GM12878 (cell line): Measurements from ENCODE around the gene LIPG. TPM values are rescaled to one million over a fixed set of nuclear protein-coding genes. Genes with fewer than 3 reads are reported as not detected.

ENCODE experiments used
- ATAC-seq: fragments of 200-7000 bp; cut with Tn5 transposase; 3 replicates; pipeline ENCODE4 v1.9.1; 2020; ENCODE audit warnings: mild to moderate bottlenecking, moderate library complexity
- BruUV-seq: library from RNA; stranded (reverse); fragments of 400-500 nt; replicated peaks from 2 replicates; lab custom pipeline; 2021; lab: Mats Ljungman, UMichigan
- CTCF ChIA-PET: fragments of 300-600 bp; sonication (Branson Sonifier 250); formaldehyde crosslinking; extraction: SDS; loops from one replicate; lab custom pipeline; 2021; ENCODE audit warnings: inconsistent platforms; lab: Yijun Ruan, JAX
- POLR2A ChIA-PET: fragments of 350-600 bp; formaldehyde crosslinking; extraction: SDS; loops from one replicate; lab custom pipeline; 2021; ENCODE audit warnings: inconsistent platforms; lab: Charles Lee
- RAD21 ChIA-PET: fragments of 300-600 bp; sonication (Branson Sonifier 250); formaldehyde crosslinking; loops from one replicate; lab custom pipeline; 2023; ENCODE audit warnings: antibody characterized with exemption; ENCODE audit not compliant: unreplicated experiment; lab: Charles Lee
- SMC1A ChIA-PET: fragments of 300-600 bp; sonication (Branson Sonifier 250); formaldehyde crosslinking; loops from one replicate; lab custom pipeline; 2023; ENCODE audit not compliant: unreplicated experiment, uncharacterized antibody; lab: Charles Lee
- DNase-seq: peaks from one replicate; pipeline ENCODE4 v3.0.0-alpha.2; 2011; ENCODE audit warnings: low read depth, low spot score
- FAIRE-seq: peaks from 3 replicates; lab custom pipeline; 2011; peaks lifted over from hg19 to GRCh38; lab: Jason Lieb, UNC
- H2AFZ ChIP-seq: 2 replicates; pipeline ENCODE4 v1.6.0; 2011; ENCODE audit warnings: low read depth, low read length, control low read depth; ENCODE audit not compliant: control insufficient read depth
- H3K27ac ChIP-seq: 2 replicates; pipeline ENCODE4 v1.5.1; 2011; ENCODE audit warnings: control low read depth; ENCODE audit not compliant: control insufficient read depth, insufficient read depth
- H3K27me3 ChIP-seq, 2 experiments: replicated peaks in 1 of 2; 2 replicates each; pipeline versions ENCODE4 v1.6.0 to v1.6.1; 2011; ENCODE audit warnings: low read length in 1 of 2; ENCODE audit not compliant: control insufficient read depth in 2 of 2, insufficient read depth in 2 of 2
- H3K36me3 ChIP-seq, 2 experiments: 2 replicates each; pipeline ENCODE4 v1.5.1; 2011; ENCODE audit warnings: low read length in 1 of 2; ENCODE audit not compliant: control insufficient read depth in 2 of 2, insufficient read depth in 2 of 2
- H3K4me1 ChIP-seq: 2 replicates; pipeline ENCODE4 v1.6.1; 2011; ENCODE audit warnings: mild to moderate bottlenecking, low read length, moderate library complexity, mixed read lengths; ENCODE audit not compliant: control insufficient read depth, insufficient read depth
- H3K4me2 ChIP-seq: 2 replicates; pipeline ENCODE4 v1.6.0; 2011; ENCODE audit warnings: control low read depth; ENCODE audit not compliant: control insufficient read depth, insufficient read depth
- H3K4me3 ChIP-seq: fragments of 200-600 bp; sonication (generic); 2 replicates; pipeline ENCODE4 v1.5.1; 2016
- H3K79me2 ChIP-seq: 2 replicates; pipeline ENCODE4 v1.6.0; 2011; ENCODE audit warnings: low read length; ENCODE audit not compliant: control insufficient read depth, insufficient read depth
- H3K9ac ChIP-seq: 2 replicates; pipeline ENCODE4 v1.8.0; 2011; ENCODE audit warnings: low read length, control low read depth, mixed read lengths; ENCODE audit not compliant: control insufficient read depth, insufficient read depth
- H3K9me3 ChIP-seq: replicated peaks from 3 replicates; pipeline ENCODE4 v1.5.1; 2011; ENCODE audit warnings: mild to moderate bottlenecking, low read length; ENCODE audit not compliant: control insufficient read depth, insufficient read depth
- H4K20me1 ChIP-seq: 2 replicates; pipeline ENCODE4 v1.6.0; 2011; ENCODE audit not compliant: control insufficient read depth, insufficient read depth
- ASH2L ChIP-seq: fragments of 300-600, 200-600 bp; sonication (generic); IDR thresholded peaks from 2 replicates; pipeline ENCODE4 v1.6.1; 2017; ENCODE audit warnings: low read depth, mild to moderate bottlenecking, borderline replicate concordance
- BMI1 ChIP-seq: fragments of 450-650 bp; IDR thresholded peaks from 2 replicates; pipeline ENCODE4 v1.6.1; 2016; ENCODE audit warnings: mild to moderate bottlenecking, moderate library complexity, borderline replicate concordance
- CHD2 ChIP-seq: IDR thresholded peaks from 2 replicates; pipeline ENCODE4 v1.6.1; 2011; ENCODE audit warnings: low read depth, low read length, improper control_type of control experiment, borderline replicate concordance
- CREM ChIP-seq: IDR thresholded peaks from 2 replicates; pipeline ENCODE4 v1.6.1; 2014; ENCODE audit warnings: antibody characterized with exemption, low read depth
- GABPA ChIP-seq: IDR thresholded peaks from 2 replicates; pipeline ENCODE4 v1.6.1; 2014; ENCODE audit warnings: antibody characterized with exemption, low read depth, mild to moderate bottlenecking, inconsistent platforms
- JUND ChIP-seq: IDR thresholded peaks from 2 replicates; pipeline ENCODE4 v1.6.1; 2012; ENCODE audit warnings: low read depth, mild to moderate bottlenecking, low read length, improper control_type of control experiment, moderate library complexity
- MYB ChIP-seq: fragments of 150-350 bp; IDR thresholded peaks from 2 replicates; pipeline ENCODE4 v1.6.1; 2014; ENCODE audit warnings: mild to moderate bottlenecking, low read depth, low read length, borderline replicate concordance
- NFIC ChIP-seq: IDR thresholded peaks from 2 replicates; pipeline ENCODE4 v1.6.1; 2012; ENCODE audit warnings: low read depth, mild to moderate bottlenecking, inconsistent platforms, low read length, moderate library complexity
- NFYB ChIP-seq: IDR thresholded peaks from 2 replicates; pipeline ENCODE4 v1.6.1; 2011; ENCODE audit warnings: low read depth, mild to moderate bottlenecking, low read length, improper control_type of control experiment, moderate library complexity; ENCODE audit not compliant: insufficient read depth
- PAX8 ChIP-seq: fragments of 450-650 bp; IDR thresholded peaks from 2 replicates; pipeline ENCODE4 v1.6.1; 2017; ENCODE audit warnings: mild to moderate bottlenecking, moderate library complexity
- POLR2AphosphoS5 ChIP-seq: IDR thresholded peaks from 2 replicates; pipeline ENCODE4 v1.6.1; 2011; ENCODE audit warnings: mild to moderate bottlenecking, low read length, inconsistent platforms
- RFX5 ChIP-seq: IDR thresholded peaks from 2 replicates; pipeline ENCODE4 v1.6.1; 2011; ENCODE audit warnings: low read depth, low read length, improper control_type of control experiment
- SMAD1 ChIP-seq: fragments of 450-650 bp; IDR thresholded peaks from 2 replicates; pipeline ENCODE4 v1.6.1; 2018; ENCODE audit warnings: mild to moderate bottlenecking, low read depth; ENCODE audit not compliant: partially characterized antibody
- SMC3 ChIP-seq: IDR thresholded peaks from 2 replicates; pipeline ENCODE4 v1.6.1; 2011; ENCODE audit warnings: low read length, improper control_type of control experiment, borderline replicate concordance
- WGBS: methylation state at CpG from one replicate; pipeline ENCODE4 v1.1.6; 2016; ENCODE audit warnings: low lambda C conversion rate; ENCODE audit not compliant: insufficient replicate concordance, insufficient coverage; ENCODE audit errors: missing lambda C conversion rate; 5-methylcytosine and 5-hydroxymethylcytosine counted together
- in situ Hi-C: fragments of 300-500 bp; cut with MboI; formaldehyde crosslinking; loops from 9 replicates; pipeline ENCODE4 v1.14.3; 2018; ENCODE audit warnings: mixed read lengths
- intact Hi-C: fragments of 100-400 bp; cut with micrococcal nuclease; formaldehyde crosslinking; loops from one replicate; pipeline ENCODE4 v1.14.2; 2022; ENCODE audit not compliant: unreplicated experiment
- polyA plus RNA-seq, 11 experiments: library from polyadenylated mRNA; depleted of rRNA in 4 of 11; unstranded in 6 of 11; stranded (reverse) in 5 of 11; fragments of >200 nt; fragmentation: Nextera tagmentation in 4 of 11; fragmentation: Illumina TruSeq in 1 of 11; extraction: Ambion mirVana in 4 of 11; extraction: Trizol in 1 of 11; gene quantifications; 1 replicate in 1 of 11; 2 replicates in 10 of 11; pipeline versions ENCODE4 v1.2.1 to v1.2.3, GENCODE V29; 2011 to 2016; ENCODE audit warnings: inconsistent platforms in 2 of 11, missing spikeins in 2 of 11, low read depth in 1 of 11
- total RNA-seq, 4 experiments: library from RNA; depleted of rRNA in 3 of 4; stranded (reverse); fragments of >200 nt in 3 of 4; fragmentation: Illumina TruSeq in 1 of 4; extraction: Trizol in 1 of 4; gene quantifications; 2 replicates each; pipeline versions ENCODE4 v1.2.1 to v1.2.3, GENCODE V29; 2013 to 2021
- TF ChIP-seq, protein P1 (sequence below): IDR thresholded peaks from 2 replicates; pipeline ENCODE4 v1.6.1; 2012; ENCODE audit warnings: low read depth, low read length, improper control_type of control experiment
- TF ChIP-seq, protein P2 (sequence below): fragments of 450-650 bp; conservative IDR thresholded peaks from 2 replicates; pipeline ENCODE4 v1.6.1; 2017; ENCODE audit warnings: mild to moderate bottlenecking, moderate library complexity

LIPG gene
- total and polyA plus RNA-seq, 10 of the 15 experiments (the other 5 are each of a cell fraction or from before 2014, with no cell fraction given), result 0.04 to 0.55 (median 0.18) TPM; not detected in 1

GRCh38 chr18:49524951-49525350 lies 36.9 kb upstream of the LIPG start:
- Histone ChIP-seq H3K9me3 (no peaks in the 10 kb centered on the region), H3K4me3 (no peak overlapping the region), H4K20me1 (no peaks in the 10 kb centered on the region), H3K9ac (no peak overlapping the region), H3K4me2 (no peak overlapping the region), H3K27me3 (no peaks in the 10 kb centered on the region; a peak in 1 of 4 replicates), H3K36me3 (no peaks in the 10 kb centered on the region), H3K27ac (no peak overlapping the region), H3K4me1 (no peaks in the 10 kb centered on the region), H2AFZ (no peak overlapping the region), H3K79me2 (no peaks in the 10 kb centered on the region)
- BruUV-seq, result no TSS peak
- DNase-seq, result no peak
- CTCF ChIA-PET, result no interaction called here
- 74% methylated on average over 2 of the region's 2 CpGs for WGBS
- RAD21 ChIA-PET, result no interaction called here
- SMC1A ChIA-PET, result interaction anchor here (1.1 kb wide), 1 partner anchor 336 kb away, joined by 3 read pairs; no protein-coding TSS in a partner anchor
- ATAC-seq, result no peak
- no peak for TF ChIP-seq BMI1
- TF ChIP-seq NFIC, result no peak
- no peak for TF ChIP-seq POLR2AphosphoS5
- TF ChIP-seq GABPA, result no peak
- TF ChIP-seq CHD2, result no peak
- in situ Hi-C loops, result no loop called here
- intact Hi-C loops, result no loop called here
- POLR2A ChIA-PET, result interaction anchor here (0.9 kb wide), 1 partner anchor 9 kb away, joined by 3 read pairs; no protein-coding TSS in a partner anchor
- FAIRE-seq, result no peak

DNA sequence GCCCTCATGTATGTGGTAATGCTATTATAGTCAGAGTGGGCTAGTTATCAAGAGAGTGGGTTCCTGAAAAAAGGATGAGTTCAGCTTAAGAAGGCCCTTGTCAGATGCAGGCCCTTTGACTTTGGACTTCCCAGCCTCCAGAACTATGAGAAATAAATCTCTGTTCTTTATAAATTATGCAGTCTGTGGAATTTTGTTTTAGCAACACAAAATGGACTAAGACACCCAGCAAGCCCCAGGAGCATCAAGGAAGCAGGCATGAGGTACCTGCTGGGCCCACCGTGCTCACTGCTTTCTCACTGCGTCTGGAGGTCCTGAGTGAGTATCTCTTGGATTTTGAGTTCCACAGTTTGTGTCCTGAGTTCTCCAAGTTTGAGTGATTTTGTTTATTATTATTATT lies 35.9 kb upstream of the LIPG start:
- ChIA-PET POLR2A (interaction anchor here (0.6 kb wide), 1 partner anchor 9 kb away, joined by 3 read pairs; no protein-coding TSS in a partner anchor), RAD21 (no interaction called here)
- TF ChIP-seq, protein P1, sequence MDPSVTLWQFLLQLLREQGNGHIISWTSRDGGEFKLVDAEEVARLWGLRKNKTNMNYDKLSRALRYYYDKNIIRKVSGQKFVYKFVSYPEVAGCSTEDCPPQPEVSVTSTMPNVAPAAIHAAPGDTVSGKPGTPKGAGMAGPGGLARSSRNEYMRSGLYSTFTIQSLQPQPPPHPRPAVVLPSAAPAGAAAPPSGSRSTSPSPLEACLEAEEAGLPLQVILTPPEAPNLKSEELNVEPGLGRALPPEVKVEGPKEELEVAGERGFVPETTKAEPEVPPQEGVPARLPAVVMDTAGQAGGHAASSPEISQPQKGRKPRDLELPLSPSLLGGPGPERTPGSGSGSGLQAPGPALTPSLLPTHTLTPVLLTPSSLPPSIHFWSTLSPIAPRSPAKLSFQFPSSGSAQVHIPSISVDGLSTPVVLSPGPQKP, result no peak
- TF ChIP-seq NFYB, result no peak
- TF ChIP-seq, protein P2, sequence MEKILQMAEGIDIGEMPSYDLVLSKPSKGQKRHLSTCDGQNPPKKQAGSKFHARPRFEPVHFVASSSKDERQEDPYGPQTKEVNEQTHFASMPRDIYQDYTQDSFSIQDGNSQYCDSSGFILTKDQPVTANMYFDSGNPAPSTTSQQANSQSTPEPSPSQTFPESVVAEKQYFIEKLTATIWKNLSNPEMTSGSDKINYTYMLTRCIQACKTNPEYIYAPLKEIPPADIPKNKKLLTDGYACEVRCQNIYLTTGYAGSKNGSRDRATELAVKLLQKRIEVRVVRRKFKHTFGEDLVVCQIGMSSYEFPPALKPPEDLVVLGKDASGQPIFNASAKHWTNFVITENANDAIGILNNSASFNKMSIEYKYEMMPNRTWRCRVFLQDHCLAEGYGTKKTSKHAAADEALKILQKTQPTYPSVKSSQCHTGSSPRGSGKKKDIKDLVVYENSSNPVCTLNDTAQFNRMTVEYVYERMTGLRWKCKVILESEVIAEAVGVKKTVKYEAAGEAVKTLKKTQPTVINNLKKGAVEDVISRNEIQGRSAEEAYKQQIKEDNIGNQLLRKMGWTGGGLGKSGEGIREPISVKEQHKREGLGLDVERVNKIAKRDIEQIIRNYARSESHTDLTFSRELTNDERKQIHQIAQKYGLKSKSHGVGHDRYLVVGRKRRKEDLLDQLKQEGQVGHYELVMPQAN, result no peak
- TF ChIP-seq MYB, result no peak
- TF ChIP-seq PAX8, result no peak
- no peak for TF ChIP-seq SMC3
- no peak for TF ChIP-seq ASH2L
- TF ChIP-seq CREM, result no peak
- TF ChIP-seq RFX5, result no peak
- no peak for TF ChIP-seq SMAD1
- TF ChIP-seq JUND, result no peak

More for the DNA sequence above, 35.9 kb upstream of the LIPG start:
- no peaks in the 10 kb centered on the region for H3K4me1 ChIP-seq
- WGBS, result 32% methylated on average over 2 of the region's 2 CpGs
- no peak overlapping the region for H2AFZ ChIP-seq
- ATAC-seq (no peak), FAIRE-seq (no peak), DNase-seq (no peak)
- H3K27me3 ChIP-seq, result no peaks in the 10 kb centered on the region; a peak in 1 of 4 replicates
- no peaks in the 10 kb centered on the region for H3K36me3 ChIP-seq
- CTCF ChIA-PET, result no interaction called here
- H3K4me2 ChIP-seq, result no peak overlapping the region
- in situ Hi-C loops (no loop called here), intact Hi-C loops (no loop called here)
- no peaks in the 10 kb centered on the region for H3K79me2 ChIP-seq
- H3K9me3 ChIP-seq, result no peaks in the 10 kb centered on the region
- no peak overlapping the region for H3K4me3 ChIP-seq
- SMC1A ChIA-PET, result interaction anchor here (0.5 to 0.7 kb wide), 2 partner anchors 10 to 335 kb away, joined by 3 read pairs; no protein-coding TSS in a partner anchor
- H3K9ac ChIP-seq, result no peak overlapping the region
- no peak overlapping the region for H3K27ac ChIP-seq
- no TSS peak for BruUV-seq
- no peaks in the 10 kb centered on the region for H4K20me1 ChIP-seq
